GM13976 (cell line): Measurements from ENCODE around the gene TPRN.

Experiments
- DNase-seq: peaks from one replicate; pipeline ENCODE4 v3.0.0; 2012; ENCODE audit warnings: low spot score
- in situ Hi-C: fragments of 300-500 bp; cut with MboI; formaldehyde crosslinking; loops from one replicate; pipeline ENCODE4 v1.12.0; 2022; ENCODE audit warnings: low sequenced_read_pairs, mixed read lengths, inconsistent platforms; ENCODE audit not compliant: unreplicated experiment
- TF ChIP-seq, protein P1 (sequence below): IDR thresholded peaks from 2 replicates; pipeline ENCODE4 v1.5.1; 2012; ENCODE audit warnings: borderline replicate concordance, mild to moderate bottlenecking; ENCODE audit not compliant: insufficient read depth; ENCODE audit errors: extremely low read depth, missing control alignments, control extremely low read depth

Gene TPRN

DNA sequence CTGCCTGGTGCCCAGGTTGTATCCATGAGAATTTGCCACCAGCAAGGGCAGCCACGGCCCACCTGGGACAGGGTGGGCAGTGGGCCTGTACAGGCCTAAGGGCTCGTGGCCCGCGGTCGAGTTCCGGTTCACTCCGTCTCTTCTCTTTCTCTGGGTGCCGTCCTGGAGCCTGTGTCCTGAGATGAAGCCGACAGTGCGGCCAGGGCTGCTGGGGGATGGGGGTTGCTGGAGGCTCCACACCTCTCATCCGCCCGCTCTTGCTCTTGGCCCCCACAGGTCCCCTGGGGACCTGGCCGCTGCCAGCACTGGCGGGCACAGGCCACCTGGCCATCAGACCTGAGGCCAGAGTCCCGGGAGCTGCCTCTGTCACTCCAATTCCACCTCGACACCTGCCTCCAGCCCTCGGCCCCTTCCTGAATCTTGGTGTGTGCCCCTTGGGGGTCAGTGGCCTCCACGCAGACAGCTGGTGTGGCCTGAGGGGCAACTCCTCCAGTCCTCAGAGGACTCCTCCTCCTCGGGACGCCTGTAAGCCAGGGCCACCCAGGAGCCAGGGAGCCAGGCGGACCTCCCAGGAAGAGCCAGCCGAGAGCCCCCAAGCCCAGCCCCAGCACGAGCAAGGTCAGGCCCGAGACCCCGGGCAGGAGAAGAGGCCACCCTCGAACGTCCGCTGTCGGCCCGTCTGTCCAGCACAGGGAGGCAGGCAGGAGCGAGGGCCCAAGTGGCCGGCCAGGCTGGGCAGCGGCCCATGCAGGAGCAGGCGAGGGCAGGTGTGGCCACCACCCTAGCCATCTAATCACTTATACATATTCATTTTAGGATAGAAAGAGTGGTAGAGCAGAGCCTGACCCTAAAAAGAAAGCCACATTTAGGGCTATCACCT is 35.9 kb downstream of the TPRN start:
- TF ChIP-seq, protein P1, sequence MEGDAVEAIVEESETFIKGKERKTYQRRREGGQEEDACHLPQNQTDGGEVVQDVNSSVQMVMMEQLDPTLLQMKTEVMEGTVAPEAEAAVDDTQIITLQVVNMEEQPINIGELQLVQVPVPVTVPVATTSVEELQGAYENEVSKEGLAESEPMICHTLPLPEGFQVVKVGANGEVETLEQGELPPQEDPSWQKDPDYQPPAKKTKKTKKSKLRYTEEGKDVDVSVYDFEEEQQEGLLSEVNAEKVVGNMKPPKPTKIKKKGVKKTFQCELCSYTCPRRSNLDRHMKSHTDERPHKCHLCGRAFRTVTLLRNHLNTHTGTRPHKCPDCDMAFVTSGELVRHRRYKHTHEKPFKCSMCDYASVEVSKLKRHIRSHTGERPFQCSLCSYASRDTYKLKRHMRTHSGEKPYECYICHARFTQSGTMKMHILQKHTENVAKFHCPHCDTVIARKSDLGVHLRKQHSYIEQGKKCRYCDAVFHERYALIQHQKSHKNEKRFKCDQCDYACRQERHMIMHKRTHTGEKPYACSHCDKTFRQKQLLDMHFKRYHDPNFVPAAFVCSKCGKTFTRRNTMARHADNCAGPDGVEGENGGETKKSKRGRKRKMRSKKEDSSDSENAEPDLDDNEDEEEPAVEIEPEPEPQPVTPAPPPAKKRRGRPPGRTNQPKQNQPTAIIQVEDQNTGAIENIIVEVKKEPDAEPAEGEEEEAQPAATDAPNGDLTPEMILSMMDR, result no peak
- in situ Hi-C loops, result no loop called here
- DNase-seq, result no peak

DNA sequence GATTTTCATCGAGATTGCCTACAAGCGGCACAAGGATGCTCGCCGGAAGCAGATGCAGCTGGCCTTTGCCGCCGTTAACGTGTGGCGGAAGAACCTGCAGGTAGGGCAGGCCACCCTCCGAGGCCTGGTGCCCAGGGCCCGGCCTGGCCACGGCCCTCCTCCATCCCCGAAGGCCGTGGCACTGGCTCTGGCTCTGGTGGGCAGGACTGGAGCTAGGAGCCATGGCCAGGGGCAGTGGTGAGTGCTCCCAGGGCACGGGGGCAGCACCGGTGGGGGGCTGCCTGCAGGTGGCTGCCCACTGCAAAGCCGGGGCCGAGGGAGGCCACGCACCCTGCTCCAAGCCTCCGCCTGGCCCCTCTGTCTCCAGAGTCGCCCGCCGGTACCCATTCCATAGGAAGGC is 36.7 kb downstream of the TPRN start:
- in situ Hi-C loops, result no loop called here
- TF ChIP-seq, protein P1, result no peak
- DNase-seq, result no peak

DNA sequence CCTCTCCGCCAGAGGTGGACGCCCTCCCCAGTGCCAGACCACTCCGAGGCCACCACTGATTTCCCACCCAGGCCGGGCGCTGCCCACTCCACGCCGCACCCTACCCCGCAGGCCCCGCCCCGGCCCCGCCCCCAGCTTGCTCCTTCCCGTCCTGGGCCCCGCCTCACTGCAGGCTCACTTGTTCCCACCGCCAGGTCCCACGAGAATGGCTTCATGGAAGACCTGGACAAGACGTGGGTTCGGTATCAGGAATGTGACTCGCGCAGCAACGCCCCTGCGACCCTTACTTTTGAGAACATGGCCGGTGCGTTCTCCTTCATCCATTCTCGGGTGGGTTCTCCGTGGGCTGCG is 37.2 kb downstream of the TPRN start:
- in situ Hi-C loops, result no loop called here
- TF ChIP-seq, protein P1, result no peak
- DNase-seq, result no peak

DNA sequence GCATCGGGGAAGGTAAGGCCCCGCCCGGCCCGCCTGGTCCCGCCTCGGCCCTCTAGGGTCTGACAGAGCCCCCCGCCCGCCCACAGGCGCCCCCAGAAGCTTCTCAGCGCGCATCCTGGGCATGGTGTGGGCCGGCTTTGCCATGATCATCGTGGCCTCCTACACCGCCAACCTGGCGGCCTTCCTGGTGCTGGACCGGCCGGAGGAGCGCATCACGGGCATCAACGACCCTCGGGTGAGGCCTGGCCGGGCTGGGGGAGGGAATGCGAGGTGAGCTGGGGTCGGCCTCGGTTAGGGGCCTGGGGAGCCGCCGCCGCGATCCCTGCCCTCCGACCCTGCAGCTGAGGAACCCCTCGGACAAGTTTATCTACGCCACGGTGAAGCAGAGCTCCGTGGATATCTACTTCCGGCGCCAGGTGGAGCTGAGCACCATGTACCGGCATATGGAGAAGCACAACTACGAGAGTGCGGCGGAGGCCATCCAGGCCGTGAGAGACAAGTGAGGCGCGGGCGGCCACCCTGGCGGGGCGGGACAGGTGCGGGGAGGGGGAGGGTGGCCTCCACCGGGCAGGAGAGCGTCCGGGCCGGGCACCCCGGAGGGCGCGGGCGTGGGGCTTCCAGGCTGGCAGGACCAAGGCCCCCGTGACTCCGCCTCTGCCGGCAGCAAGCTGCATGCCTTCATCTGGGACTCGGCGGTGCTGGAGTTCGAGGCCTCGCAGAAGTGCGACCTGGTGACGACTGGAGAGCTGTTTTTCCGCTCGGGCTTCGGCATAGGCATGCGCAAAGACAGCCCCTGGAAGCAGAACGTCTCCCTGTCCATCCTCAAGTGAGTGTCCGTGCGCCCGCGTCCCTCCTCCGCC is 37.8 kb downstream of the TPRN start:
- no peak for DNase-seq
- TF ChIP-seq, protein P1, result no peak
- in situ Hi-C loops, result no loop called here

DNA sequence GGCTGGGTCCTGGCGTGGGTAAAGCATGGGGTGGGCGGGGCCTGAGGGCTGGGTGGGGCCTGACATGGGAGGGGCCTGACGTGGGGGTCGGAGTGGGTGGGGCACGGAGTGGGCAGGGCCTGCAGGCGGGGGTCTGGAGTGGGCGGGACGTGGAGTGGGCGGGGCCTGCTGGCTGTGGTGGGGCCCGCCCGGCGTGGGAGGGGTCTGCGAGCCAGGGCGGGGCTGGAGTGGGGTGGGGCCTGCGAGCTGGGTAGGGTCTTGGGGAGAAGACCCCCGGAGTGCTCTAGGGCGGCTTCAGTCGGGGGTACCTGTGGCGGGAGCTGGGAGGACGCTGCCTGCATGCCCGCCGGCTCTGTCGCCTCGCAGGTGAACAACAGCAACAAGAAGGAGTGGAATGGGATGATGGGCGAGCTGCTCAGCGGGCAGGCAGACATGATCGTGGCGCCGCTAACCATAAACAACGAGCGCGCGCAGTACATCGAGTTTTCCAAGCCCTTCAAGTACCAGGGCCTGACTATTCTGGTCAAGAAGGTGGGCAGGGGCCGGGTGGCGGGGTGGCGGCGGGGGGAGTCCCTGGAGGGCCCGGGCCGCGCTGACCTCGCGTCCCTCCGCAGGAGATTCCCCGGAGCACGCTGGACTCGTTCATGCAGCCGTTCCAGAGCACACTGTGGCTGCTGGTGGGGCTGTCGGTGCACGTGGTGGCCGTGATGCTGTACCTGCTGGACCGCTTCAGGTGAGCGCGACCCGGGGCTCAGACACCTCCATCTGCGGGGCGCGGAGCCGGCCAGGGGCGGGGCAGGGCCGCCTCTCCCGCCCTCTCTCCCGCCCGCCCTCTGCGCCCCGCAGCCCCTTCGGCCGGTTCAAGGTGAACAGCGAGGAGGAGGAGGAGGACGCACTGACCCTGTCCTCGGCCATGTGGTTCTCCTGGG is 38.7 kb downstream of the TPRN start:
- in situ Hi-C loops, result no loop called here
- DNase-seq, result no peak
- TF ChIP-seq, protein P1, result no peak
